ENCODE data around the gene URB1.

DNA sequence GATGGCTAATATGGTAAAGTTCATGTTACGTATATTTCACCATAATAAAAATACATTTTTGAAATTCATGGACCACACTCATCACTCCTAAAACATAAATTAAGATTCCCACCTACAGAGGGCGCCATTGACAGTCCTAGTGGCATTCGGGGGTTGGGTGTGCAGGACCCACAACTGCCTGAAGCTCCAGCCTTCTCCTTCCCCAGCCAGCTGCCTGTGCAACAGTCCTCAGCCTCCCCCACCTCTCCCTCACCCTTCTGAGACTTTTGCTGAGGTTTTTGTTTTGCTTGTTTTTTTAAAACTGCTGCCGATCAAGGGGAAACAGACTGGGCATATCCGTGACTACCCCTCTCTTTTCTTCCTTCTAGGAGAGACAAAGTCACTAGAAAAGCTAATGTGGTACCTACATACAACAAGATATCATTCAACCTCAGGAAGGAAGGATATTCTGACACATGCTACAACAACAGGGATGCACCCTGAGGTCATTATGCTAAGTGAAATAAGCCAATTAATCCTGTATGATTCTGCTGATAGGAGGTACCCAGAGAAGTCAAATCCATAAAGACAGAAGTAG lies 10.5 kb upstream of the URB1 start:
- TF ChIP-seq MYC (IDR thresholded peaks at IDR 0.05; ENCODE audit: borderline replicate concordance, low read length): no peak
- peak; percentile 61 for TF ChIP-seq CTCF (IDR thresholded peaks at IDR 0.05)
- TF ChIP-seq POLR2A (IDR thresholded peaks at IDR 0.05; ENCODE audit: low read length): no peak
- TF ChIP-seq, protein P1, sequence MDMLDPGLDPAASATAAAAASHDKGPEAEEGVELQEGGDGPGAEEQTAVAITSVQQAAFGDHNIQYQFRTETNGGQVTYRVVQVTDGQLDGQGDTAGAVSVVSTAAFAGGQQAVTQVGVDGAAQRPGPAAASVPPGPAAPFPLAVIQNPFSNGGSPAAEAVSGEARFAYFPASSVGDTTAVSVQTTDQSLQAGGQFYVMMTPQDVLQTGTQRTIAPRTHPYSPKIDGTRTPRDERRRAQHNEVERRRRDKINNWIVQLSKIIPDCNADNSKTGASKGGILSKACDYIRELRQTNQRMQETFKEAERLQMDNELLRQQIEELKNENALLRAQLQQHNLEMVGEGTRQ (IDR thresholded peaks at IDR 0.05): no peak
- no peak for TF ChIP-seq CHD4 (IDR thresholded peaks at IDR 0.05; ENCODE audit: borderline replicate concordance)
- TF ChIP-seq GATA3 (IDR thresholded peaks at IDR 0.05; ENCODE audit: borderline replicate concordance): no peak

Measured in A549 (cell line).